Suprapubic skin (tissue), 3 donors: ENCODE data around the gene KHDC4.

ENCODE experiments used
- CTCF ChIP-seq, 2 donors: fragments of 200-600 bp in 1 of 2; fragments of 450-650 bp in 1 of 2; sonication (generic) in 1 of 2; IDR thresholded peaks; one replicate each; pipeline ENCODE4 v1.5.1; 2016 to 2019; ENCODE audit warnings: antibody characterized with exemption in 2 of 2, mild to moderate bottlenecking in 1 of 2, moderate library complexity in 1 of 2
- EP300 ChIP-seq: sonication (generic); formaldehyde crosslinking; IDR thresholded peaks from one replicate; pipeline ENCODE4 v1.6.1; 2017; ENCODE audit warnings: antibody characterized with exemption

- TF ChIP-seq EP300 (no peak), CTCF (IDR thresholded peaks at IDR 0.05) (no peak)
Measured at GRCh38 chr1:155913969-155914757, 20.1 kb downstream of the KHDC4 start.
